ENCODE data around the gene ESYT3. TPM values are rescaled to one million over a fixed set of nuclear protein-coding genes. Genes with fewer than 3 reads are reported as not detected.

ESYT3 gene
- total RNA-seq, 1 experiment from 2014 or later = 2.6 TPM

DNA sequence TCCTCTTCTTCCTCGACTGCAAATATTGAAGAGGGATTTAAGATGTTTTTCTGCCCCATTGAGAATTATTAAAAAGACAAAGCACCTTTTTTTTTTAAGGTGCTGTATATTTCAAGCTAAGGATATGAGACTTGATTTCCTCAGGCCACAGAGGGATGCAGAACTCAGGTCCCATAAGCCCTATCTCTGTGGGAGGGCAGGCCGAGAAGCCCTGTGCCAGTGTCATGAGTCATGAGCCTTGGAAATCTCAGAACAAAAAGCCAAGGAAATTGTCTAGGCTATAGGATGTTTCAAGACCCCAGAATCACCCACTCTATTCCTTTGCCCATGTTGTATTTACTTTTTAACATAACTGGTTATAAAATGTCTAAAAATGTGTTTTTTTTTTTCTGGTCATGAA, 7.3 kb downstream of the ESYT3 start:
- H3K4me3 ChIP-seq (ENCODE audit: low read depth in 2 of 2, low read length in 2 of 2) = no peak overlapping the region
- no peaks in the 10 kb centered on the region for H3K27me3 ChIP-seq (ENCODE audit: control insufficient read depth, insufficient read depth, low read length)
- CTCF ChIA-PET = no interaction called here
- BruUV-seq (replicated peaks) = no TSS peak
- in situ Hi-C loops (cut with HindIII; ENCODE audit: low pct_unique_long_range_greater_than_20kb, low sequenced_read_pairs) = no loop called here
- H3K27ac ChIP-seq (ENCODE audit: low read length) = no peak overlapping the region
- H3K36me3 ChIP-seq (ENCODE audit: control insufficient read depth, insufficient read depth, low read length) = no peaks in the 10 kb centered on the region
- peaks cover 3% of the 10 kb centered on the region; the same call in 1 of the 2 replicates for H3K4me1 ChIP-seq (ENCODE audit: control insufficient read depth, insufficient read depth, low read length)
- TF ChIP-seq SIN3A (IDR thresholded peaks at IDR 0.05; ENCODE audit: borderline replicate concordance, insufficient read depth, low read depth, low read length) = no peak
- no peak for TF ChIP-seq TCF7L2 (IDR thresholded peaks at IDR 0.05; ENCODE audit: low read depth, low read length)
- no peak for TF ChIP-seq POLR2AphosphoS5 (IDR thresholded peaks at IDR 0.05; ENCODE audit: low read depth, low read length)
- TF ChIP-seq, protein P1, sequence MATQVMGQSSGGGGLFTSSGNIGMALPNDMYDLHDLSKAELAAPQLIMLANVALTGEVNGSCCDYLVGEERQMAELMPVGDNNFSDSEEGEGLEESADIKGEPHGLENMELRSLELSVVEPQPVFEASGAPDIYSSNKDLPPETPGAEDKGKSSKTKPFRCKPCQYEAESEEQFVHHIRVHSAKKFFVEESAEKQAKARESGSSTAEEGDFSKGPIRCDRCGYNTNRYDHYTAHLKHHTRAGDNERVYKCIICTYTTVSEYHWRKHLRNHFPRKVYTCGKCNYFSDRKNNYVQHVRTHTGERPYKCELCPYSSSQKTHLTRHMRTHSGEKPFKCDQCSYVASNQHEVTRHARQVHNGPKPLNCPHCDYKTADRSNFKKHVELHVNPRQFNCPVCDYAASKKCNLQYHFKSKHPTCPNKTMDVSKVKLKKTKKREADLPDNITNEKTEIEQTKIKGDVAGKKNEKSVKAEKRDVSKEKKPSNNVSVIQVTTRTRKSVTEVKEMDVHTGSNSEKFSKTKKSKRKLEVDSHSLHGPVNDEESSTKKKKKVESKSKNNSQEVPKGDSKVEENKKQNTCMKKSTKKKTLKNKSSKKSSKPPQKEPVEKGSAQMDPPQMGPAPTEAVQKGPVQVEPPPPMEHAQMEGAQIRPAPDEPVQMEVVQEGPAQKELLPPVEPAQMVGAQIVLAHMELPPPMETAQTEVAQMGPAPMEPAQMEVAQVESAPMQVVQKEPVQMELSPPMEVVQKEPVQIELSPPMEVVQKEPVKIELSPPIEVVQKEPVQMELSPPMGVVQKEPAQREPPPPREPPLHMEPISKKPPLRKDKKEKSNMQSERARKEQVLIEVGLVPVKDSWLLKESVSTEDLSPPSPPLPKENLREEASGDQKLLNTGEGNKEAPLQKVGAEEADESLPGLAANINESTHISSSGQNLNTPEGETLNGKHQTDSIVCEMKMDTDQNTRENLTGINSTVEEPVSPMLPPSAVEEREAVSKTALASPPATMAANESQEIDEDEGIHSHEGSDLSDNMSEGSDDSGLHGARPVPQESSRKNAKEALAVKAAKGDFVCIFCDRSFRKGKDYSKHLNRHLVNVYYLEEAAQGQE (IDR thresholded peaks at IDR 0.05; ENCODE audit: insufficient read depth in 1 of 2, low read depth in 2 of 2, low read length in 1 of 2) = no peak
- no peak for ATAC-seq
- H3K9me3 ChIP-seq (ENCODE audit: control insufficient read depth, insufficient read depth, low read depth, low read length) = no peaks in the 10 kb centered on the region
- DNase-seq (ENCODE audit: low read depth, low spot score) = no peak
- intact Hi-C loops (cut with micrococcal nuclease; ENCODE audit: unreplicated experiment) = no loop called here
- POLR2A ChIA-PET = interaction anchor here (0.6 kb wide), 1 partner anchor 150 kb away, joined by 3 read pairs; no protein-coding TSS in a partner anchor

DNA sequence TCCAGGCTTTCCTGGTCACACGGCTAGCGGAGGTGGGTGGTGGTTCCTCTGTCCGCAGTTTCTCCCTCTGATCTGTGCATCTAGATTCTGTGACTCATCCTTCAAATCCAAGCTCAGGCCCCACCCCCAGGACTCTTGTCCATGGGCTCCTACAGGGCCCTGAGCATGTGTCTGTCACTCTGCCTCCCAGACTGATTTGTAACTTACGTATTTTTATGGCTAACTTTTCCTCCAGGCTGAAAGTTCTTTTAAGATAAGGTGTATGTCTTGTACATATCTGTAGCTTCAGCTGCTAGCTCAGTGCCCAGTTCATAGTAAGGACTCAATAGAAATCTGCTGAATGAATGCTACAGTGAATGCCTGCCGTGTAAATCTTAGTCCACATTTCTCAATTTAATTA, 8.0 kb downstream of the ESYT3 start:
- intact Hi-C loops (cut with micrococcal nuclease; ENCODE audit: unreplicated experiment) = no loop called here
- H3K36me3 ChIP-seq (ENCODE audit: control insufficient read depth, insufficient read depth, low read length) = no peaks in the 10 kb centered on the region
- H3K4me1 ChIP-seq (ENCODE audit: control insufficient read depth, insufficient read depth, low read length) = peaks cover 3% of the 10 kb centered on the region; the same call in 1 of the 2 replicates
- no peak for TF ChIP-seq POLR2AphosphoS5 (IDR thresholded peaks at IDR 0.05; ENCODE audit: low read depth, low read length)
- TF ChIP-seq SIN3A (IDR thresholded peaks at IDR 0.05; ENCODE audit: borderline replicate concordance, insufficient read depth, low read depth, low read length) = no peak
- TF ChIP-seq, protein P1 (IDR thresholded peaks at IDR 0.05; ENCODE audit: insufficient read depth in 1 of 2, low read depth in 2 of 2, low read length in 1 of 2) = no peak
- no peak for TF ChIP-seq TCF7L2 (IDR thresholded peaks at IDR 0.05; ENCODE audit: low read depth, low read length)
- TF ChIP-seq, protein P2, sequence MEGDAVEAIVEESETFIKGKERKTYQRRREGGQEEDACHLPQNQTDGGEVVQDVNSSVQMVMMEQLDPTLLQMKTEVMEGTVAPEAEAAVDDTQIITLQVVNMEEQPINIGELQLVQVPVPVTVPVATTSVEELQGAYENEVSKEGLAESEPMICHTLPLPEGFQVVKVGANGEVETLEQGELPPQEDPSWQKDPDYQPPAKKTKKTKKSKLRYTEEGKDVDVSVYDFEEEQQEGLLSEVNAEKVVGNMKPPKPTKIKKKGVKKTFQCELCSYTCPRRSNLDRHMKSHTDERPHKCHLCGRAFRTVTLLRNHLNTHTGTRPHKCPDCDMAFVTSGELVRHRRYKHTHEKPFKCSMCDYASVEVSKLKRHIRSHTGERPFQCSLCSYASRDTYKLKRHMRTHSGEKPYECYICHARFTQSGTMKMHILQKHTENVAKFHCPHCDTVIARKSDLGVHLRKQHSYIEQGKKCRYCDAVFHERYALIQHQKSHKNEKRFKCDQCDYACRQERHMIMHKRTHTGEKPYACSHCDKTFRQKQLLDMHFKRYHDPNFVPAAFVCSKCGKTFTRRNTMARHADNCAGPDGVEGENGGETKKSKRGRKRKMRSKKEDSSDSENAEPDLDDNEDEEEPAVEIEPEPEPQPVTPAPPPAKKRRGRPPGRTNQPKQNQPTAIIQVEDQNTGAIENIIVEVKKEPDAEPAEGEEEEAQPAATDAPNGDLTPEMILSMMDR (IDR thresholded peaks at IDR 0.05) = no peak
- BruUV-seq (replicated peaks) = no TSS peak
- H3K27ac ChIP-seq (ENCODE audit: low read length) = no peak overlapping the region
- ATAC-seq (no peak), DNase-seq (ENCODE audit: low read depth, low spot score) (no peak)
- ChIA-PET CTCF (no interaction called here), POLR2A (no interaction called here)
- no peak overlapping the region for H3K4me3 ChIP-seq (ENCODE audit: low read depth in 2 of 2, low read length in 2 of 2)
- no peaks in the 10 kb centered on the region for H3K27me3 ChIP-seq (ENCODE audit: control insufficient read depth, insufficient read depth, low read length)
- in situ Hi-C loops (cut with HindIII; ENCODE audit: low pct_unique_long_range_greater_than_20kb, low sequenced_read_pairs) = no loop called here
- H3K9me3 ChIP-seq (ENCODE audit: control insufficient read depth, insufficient read depth, low read depth, low read length) = no peaks in the 10 kb centered on the region

All from Panc1 (cell line).